GM12878 (cell line): ENCODE measurements around the gene ZNF385D. TPM values are rescaled to one million over a fixed set of nuclear protein-coding genes. Genes with fewer than 3 reads are reported as not detected.

Source experiments
- ATAC-seq: fragments of 200-7000 bp; cut with Tn5 transposase; 3 replicates; pipeline ENCODE4 v1.9.1; 2020; ENCODE audit warnings: mild to moderate bottlenecking, moderate library complexity
- BruUV-seq: library from RNA; stranded (reverse); fragments of 400-500 nt; replicated peaks from 2 replicates; lab custom pipeline; 2021; lab: Mats Ljungman, UMichigan
- CTCF ChIA-PET: fragments of 300-600 bp; sonication (Branson Sonifier 250); formaldehyde crosslinking; extraction: SDS; loops from one replicate; lab custom pipeline; 2021; ENCODE audit warnings: inconsistent platforms; lab: Yijun Ruan, JAX
- POLR2A ChIA-PET: fragments of 350-600 bp; formaldehyde crosslinking; extraction: SDS; loops from one replicate; lab custom pipeline; 2021; ENCODE audit warnings: inconsistent platforms; lab: Charles Lee
- RAD21 ChIA-PET: fragments of 300-600 bp; sonication (Branson Sonifier 250); formaldehyde crosslinking; loops from one replicate; lab custom pipeline; 2023; ENCODE audit warnings: antibody characterized with exemption; ENCODE audit not compliant: unreplicated experiment; lab: Charles Lee
- SMC1A ChIA-PET: fragments of 300-600 bp; sonication (Branson Sonifier 250); formaldehyde crosslinking; loops from one replicate; lab custom pipeline; 2023; ENCODE audit not compliant: unreplicated experiment, uncharacterized antibody; lab: Charles Lee
- DNase-seq: peaks from one replicate; pipeline ENCODE4 v3.0.0-alpha.2; 2011; ENCODE audit warnings: low read depth, low spot score
- FAIRE-seq: peaks from 3 replicates; lab custom pipeline; 2011; peaks lifted over from hg19 to GRCh38; lab: Jason Lieb, UNC
- H2AFZ ChIP-seq: 2 replicates; pipeline ENCODE4 v1.6.0; 2011; ENCODE audit warnings: low read depth, low read length, control low read depth; ENCODE audit not compliant: control insufficient read depth
- H3K27ac ChIP-seq: 2 replicates; pipeline ENCODE4 v1.5.1; 2011; ENCODE audit warnings: control low read depth; ENCODE audit not compliant: control insufficient read depth, insufficient read depth
- H3K27me3 ChIP-seq, 2 experiments: replicated peaks in 1 of 2; 2 replicates each; pipeline versions ENCODE4 v1.6.0 to v1.6.1; 2011; ENCODE audit warnings: low read length in 1 of 2; ENCODE audit not compliant: control insufficient read depth in 2 of 2, insufficient read depth in 2 of 2
- H3K36me3 ChIP-seq, 2 experiments: 2 replicates each; pipeline ENCODE4 v1.5.1; 2011; ENCODE audit warnings: low read length in 1 of 2; ENCODE audit not compliant: control insufficient read depth in 2 of 2, insufficient read depth in 2 of 2
- H3K4me1 ChIP-seq: 2 replicates; pipeline ENCODE4 v1.6.1; 2011; ENCODE audit warnings: mild to moderate bottlenecking, low read length, moderate library complexity, mixed read lengths; ENCODE audit not compliant: control insufficient read depth, insufficient read depth
- H3K4me2 ChIP-seq: 2 replicates; pipeline ENCODE4 v1.6.0; 2011; ENCODE audit warnings: control low read depth; ENCODE audit not compliant: control insufficient read depth, insufficient read depth
- H3K4me3 ChIP-seq: fragments of 200-600 bp; sonication (generic); 2 replicates; pipeline ENCODE4 v1.5.1; 2016
- H3K79me2 ChIP-seq: 2 replicates; pipeline ENCODE4 v1.6.0; 2011; ENCODE audit warnings: low read length; ENCODE audit not compliant: control insufficient read depth, insufficient read depth
- H3K9ac ChIP-seq: 2 replicates; pipeline ENCODE4 v1.8.0; 2011; ENCODE audit warnings: low read length, control low read depth, mixed read lengths; ENCODE audit not compliant: control insufficient read depth, insufficient read depth
- H3K9me3 ChIP-seq: replicated peaks from 3 replicates; pipeline ENCODE4 v1.5.1; 2011; ENCODE audit warnings: mild to moderate bottlenecking, low read length; ENCODE audit not compliant: control insufficient read depth, insufficient read depth
- H4K20me1 ChIP-seq: 2 replicates; pipeline ENCODE4 v1.6.0; 2011; ENCODE audit not compliant: control insufficient read depth, insufficient read depth
- CREM ChIP-seq: IDR thresholded peaks from 2 replicates; pipeline ENCODE4 v1.6.1; 2014; ENCODE audit warnings: antibody characterized with exemption, low read depth
- E4F1 ChIP-seq: fragments of 450-650 bp; IDR thresholded peaks from 2 replicates; pipeline ENCODE4 v1.6.1; 2018; ENCODE audit warnings: borderline replicate concordance, mild to moderate bottlenecking; ENCODE audit not compliant: partially characterized antibody
- EZH2 ChIP-seq: IDR thresholded peaks from 2 replicates; pipeline ENCODE4 v1.6.1; 2012; ENCODE audit warnings: low read depth, mild to moderate bottlenecking, control low read depth, inconsistent platforms, low read length, borderline replicate concordance; ENCODE audit not compliant: control insufficient read depth
- NFYB ChIP-seq: IDR thresholded peaks from 2 replicates; pipeline ENCODE4 v1.6.1; 2011; ENCODE audit warnings: low read depth, mild to moderate bottlenecking, low read length, improper control_type of control experiment, moderate library complexity; ENCODE audit not compliant: insufficient read depth
- RAD21 ChIP-seq: IDR thresholded peaks from 2 replicates; pipeline ENCODE4 v1.6.1; 2011; ENCODE audit warnings: mild to moderate bottlenecking, low read depth, low read length, moderate library complexity; ENCODE audit not compliant: insufficient read depth
- SMC3 ChIP-seq: IDR thresholded peaks from 2 replicates; pipeline ENCODE4 v1.6.1; 2011; ENCODE audit warnings: low read length, improper control_type of control experiment, borderline replicate concordance
- SUZ12 ChIP-seq: fragments of 200-600 bp; sonication (generic); IDR thresholded peaks from one replicate; pipeline ENCODE4 v1.6.1; 2018; ENCODE audit warnings: antibody characterized with exemption, mild to moderate bottlenecking; ENCODE audit not compliant: unreplicated experiment
- TBL1XR1 ChIP-seq: IDR thresholded peaks from 2 replicates; pipeline ENCODE4 v1.6.1; 2012; ENCODE audit warnings: low read depth, low read length, improper control_type of control experiment
- ZZZ3 ChIP-seq: IDR thresholded peaks from 2 replicates; pipeline ENCODE4 v1.6.1; 2011; ENCODE audit warnings: low read depth; ENCODE audit not compliant: control insufficient read depth, insufficient read length
- WGBS: methylation state at CpG from one replicate; pipeline ENCODE4 v1.1.6; 2016; ENCODE audit warnings: low lambda C conversion rate; ENCODE audit not compliant: insufficient replicate concordance, insufficient coverage; ENCODE audit errors: missing lambda C conversion rate; 5-methylcytosine and 5-hydroxymethylcytosine counted together
- in situ Hi-C: fragments of 300-500 bp; cut with MboI; formaldehyde crosslinking; loops from 9 replicates; pipeline ENCODE4 v1.14.3; 2018; ENCODE audit warnings: mixed read lengths
- intact Hi-C: fragments of 100-400 bp; cut with micrococcal nuclease; formaldehyde crosslinking; loops from one replicate; pipeline ENCODE4 v1.14.2; 2022; ENCODE audit not compliant: unreplicated experiment
- polyA plus RNA-seq, 11 experiments: library from polyadenylated mRNA; depleted of rRNA in 4 of 11; unstranded in 6 of 11; stranded (reverse) in 5 of 11; fragments of >200 nt; fragmentation: Nextera tagmentation in 4 of 11; fragmentation: Illumina TruSeq in 1 of 11; extraction: Ambion mirVana in 4 of 11; extraction: Trizol in 1 of 11; gene quantifications; 1 replicate in 1 of 11; 2 replicates in 10 of 11; pipeline versions ENCODE4 v1.2.1 to v1.2.3, GENCODE V29; 2011 to 2016; ENCODE audit warnings: inconsistent platforms in 2 of 11, missing spikeins in 2 of 11, low read depth in 1 of 11
- total RNA-seq, 4 experiments: library from RNA; depleted of rRNA in 3 of 4; stranded (reverse); fragments of >200 nt in 3 of 4; fragmentation: Illumina TruSeq in 1 of 4; extraction: Trizol in 1 of 4; gene quantifications; 2 replicates each; pipeline versions ENCODE4 v1.2.1 to v1.2.3, GENCODE V29; 2013 to 2021
- TF ChIP-seq, protein P1 (sequence below): fragments of 450-650 bp; formaldehyde crosslinking; IDR thresholded peaks from 2 replicates; pipeline ENCODE4 v1.5.0; 2022; ENCODE audit warnings: mild to moderate bottlenecking, missing genetic modification characterization
- TF ChIP-seq, protein P2 (sequence below), 3 experiments: IDR thresholded peaks in 2 of 3; conservative IDR thresholded peaks in 1 of 3; 2 replicates each; pipeline ENCODE4 v1.5.1; 2011; ENCODE audit warnings: low read depth in 3 of 3, low read length in 3 of 3, mild to moderate bottlenecking in 3 of 3, control low read depth in 2 of 3, moderate library complexity in 2 of 3, inconsistent platforms in 1 of 3, mixed read lengths in 1 of 3; ENCODE audit not compliant: control insufficient read depth in 2 of 3, insufficient read depth in 1 of 3; ENCODE audit errors: extremely low read depth in 1 of 3

ZNF385D gene
- total and polyA plus RNA-seq, 10 of the 15 experiments (the other 5 are each of a cell fraction or from before 2014, with no cell fraction given) = 0.01 to 0.62 (median 0.18) TPM; not detected in 5

DNA sequence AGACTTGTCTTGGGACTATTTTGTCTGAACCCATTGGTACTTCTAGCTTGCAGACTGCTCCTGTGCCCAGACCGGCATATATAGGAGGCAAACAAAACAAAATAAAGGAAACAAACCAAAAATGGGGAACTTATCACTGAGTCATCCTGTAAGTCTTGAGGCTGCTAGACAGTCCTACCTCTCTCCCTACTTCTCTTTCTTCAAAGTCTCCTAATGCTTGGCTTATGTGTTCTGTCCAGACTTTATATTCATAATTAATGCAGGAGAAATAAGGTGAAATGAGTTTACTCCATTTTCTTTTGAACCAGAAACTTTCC is 266.2 kb downstream of the ZNF385D start (continued):
- TF ChIP-seq, protein P1, sequence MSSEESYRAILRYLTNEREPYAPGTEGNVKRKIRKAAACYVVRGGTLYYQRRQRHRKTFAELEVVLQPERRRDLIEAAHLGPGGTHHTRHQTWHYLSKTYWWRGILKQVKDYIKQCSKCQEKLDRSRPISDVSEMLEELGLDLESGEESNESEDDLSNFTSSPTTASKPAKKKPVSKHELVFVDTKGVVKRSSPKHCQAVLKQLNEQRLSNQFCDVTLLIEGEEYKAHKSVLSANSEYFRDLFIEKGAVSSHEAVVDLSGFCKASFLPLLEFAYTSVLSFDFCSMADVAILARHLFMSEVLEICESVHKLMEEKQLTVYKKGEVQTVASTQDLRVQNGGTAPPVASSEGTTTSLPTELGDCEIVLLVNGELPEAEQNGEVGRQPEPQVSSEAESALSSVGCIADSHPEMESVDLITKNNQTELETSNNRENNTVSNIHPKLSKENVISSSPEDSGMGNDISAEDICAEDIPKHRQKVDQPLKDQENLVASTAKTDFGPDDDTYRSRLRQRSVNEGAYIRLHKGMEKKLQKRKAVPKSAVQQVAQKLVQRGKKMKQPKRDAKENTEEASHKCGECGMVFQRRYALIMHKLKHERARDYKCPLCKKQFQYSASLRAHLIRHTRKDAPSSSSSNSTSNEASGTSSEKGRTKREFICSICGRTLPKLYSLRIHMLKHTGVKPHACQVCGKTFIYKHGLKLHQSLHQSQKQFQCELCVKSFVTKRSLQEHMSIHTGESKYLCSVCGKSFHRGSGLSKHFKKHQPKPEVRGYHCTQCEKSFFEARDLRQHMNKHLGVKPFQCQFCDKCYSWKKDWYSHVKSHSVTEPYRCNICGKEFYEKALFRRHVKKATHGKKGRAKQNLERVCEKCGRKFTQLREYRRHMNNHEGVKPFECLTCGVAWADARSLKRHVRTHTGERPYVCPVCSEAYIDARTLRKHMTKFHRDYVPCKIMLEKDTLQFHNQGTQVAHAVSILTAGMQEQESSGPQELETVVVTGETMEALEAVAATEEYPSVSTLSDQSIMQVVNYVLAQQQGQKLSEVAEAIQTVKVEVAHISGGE (CRISPR knock-in tag) = no peak
- TF ChIP-seq TBL1XR1 (no peak), EZH2 (no peak)

DNA sequence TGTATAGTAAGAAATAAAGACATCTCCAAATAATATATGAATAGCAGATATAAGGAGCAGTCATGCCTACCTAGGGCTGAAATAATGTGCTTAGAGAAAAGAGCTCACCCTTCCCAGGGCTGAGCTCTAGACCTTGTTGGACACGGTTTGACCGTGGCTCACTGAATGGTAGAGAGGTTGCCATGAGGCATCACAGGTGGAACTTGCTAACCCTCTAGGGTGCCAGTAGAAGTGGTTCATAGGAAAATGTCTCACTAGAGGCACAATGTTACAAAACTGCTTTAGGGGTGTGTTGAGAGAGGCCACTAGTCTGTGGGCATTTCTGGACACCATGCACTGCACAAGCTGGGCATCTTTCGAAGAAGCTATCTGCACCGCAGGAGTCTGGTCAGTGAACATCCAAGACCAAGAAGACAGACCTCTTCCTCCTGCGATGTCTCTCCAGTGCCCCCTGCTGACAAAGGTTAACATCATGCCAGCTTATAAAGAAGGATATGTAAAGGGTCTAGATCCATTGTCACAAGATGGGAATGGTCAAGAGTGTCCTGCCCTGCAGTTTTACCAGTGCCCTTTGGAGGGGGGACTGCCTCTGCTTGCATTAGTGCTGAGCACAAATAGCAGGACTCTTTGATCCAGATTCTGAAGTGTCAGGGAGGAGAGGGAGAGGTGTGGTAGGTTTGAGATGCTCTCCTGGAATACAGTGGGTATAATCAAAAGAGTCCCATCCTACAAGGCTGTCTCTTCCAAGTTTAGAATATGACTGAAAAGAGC is 266.8 kb downstream of the ZNF385D start:
- TF ChIP-seq ZZZ3 (no peak), SUZ12 (no peak), CREM (no peak), E4F1 (no peak), RAD21 (peak; percentile 69), SMC3 (peak; percentile 66; the same call in 1 of the 2 replicates), NFYB (no peak)
- TF ChIP-seq, protein P2, sequence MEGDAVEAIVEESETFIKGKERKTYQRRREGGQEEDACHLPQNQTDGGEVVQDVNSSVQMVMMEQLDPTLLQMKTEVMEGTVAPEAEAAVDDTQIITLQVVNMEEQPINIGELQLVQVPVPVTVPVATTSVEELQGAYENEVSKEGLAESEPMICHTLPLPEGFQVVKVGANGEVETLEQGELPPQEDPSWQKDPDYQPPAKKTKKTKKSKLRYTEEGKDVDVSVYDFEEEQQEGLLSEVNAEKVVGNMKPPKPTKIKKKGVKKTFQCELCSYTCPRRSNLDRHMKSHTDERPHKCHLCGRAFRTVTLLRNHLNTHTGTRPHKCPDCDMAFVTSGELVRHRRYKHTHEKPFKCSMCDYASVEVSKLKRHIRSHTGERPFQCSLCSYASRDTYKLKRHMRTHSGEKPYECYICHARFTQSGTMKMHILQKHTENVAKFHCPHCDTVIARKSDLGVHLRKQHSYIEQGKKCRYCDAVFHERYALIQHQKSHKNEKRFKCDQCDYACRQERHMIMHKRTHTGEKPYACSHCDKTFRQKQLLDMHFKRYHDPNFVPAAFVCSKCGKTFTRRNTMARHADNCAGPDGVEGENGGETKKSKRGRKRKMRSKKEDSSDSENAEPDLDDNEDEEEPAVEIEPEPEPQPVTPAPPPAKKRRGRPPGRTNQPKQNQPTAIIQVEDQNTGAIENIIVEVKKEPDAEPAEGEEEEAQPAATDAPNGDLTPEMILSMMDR (IDR thresholded peaks at IDR 0.05 in 2 of 3, conservative IDR thresholded peaks at IDR 0.05 in 1 of 3; ENCODE audit: control insufficient read depth in 2 of 3, extremely low read depth in 1 of 3, insufficient read depth in 1 of 3, low read depth in 3 of 3, low read length in 3 of 3) = peak; percentile 62 to 69 (median 67)
- in situ Hi-C loops (loop anchor here (10.0 to 25.0 kb wide), 2 partner anchors 969 to 1147 kb away; no protein-coding TSS in a partner anchor), intact Hi-C loops (loop anchor here (1.0 to 2.0 kb wide), 4 partner anchors 467 to 1143 kb away; no protein-coding TSS in a partner anchor)
- Histone ChIP-seq H3K9ac (no peak overlapping the region), H3K9me3 (no peaks in the 10 kb centered on the region), H3K4me3 (no peak overlapping the region), H3K27ac (no peak overlapping the region), H3K79me2 (no peaks in the 10 kb centered on the region), H3K27me3 (no peaks in the 10 kb centered on the region), H3K4me2 (no peak overlapping the region), H3K4me1 (no peaks in the 10 kb centered on the region), H2AFZ (no peak overlapping the region), H3K36me3 (no peaks in the 10 kb centered on the region), H4K20me1 (no peaks in the 10 kb centered on the region)
- ChIA-PET SMC1A (interaction anchor here (0.6 to 2.2 kb wide), 19 partner anchors 8 to 632 kb away, joined by 3 to 29 read pairs (median 3); no protein-coding TSS in a partner anchor), POLR2A (no interaction called here), RAD21 (interaction anchor here (0.6 to 2.3 kb wide), 18 partner anchors 9 to 1141 kb away, joined by 3 to 14 read pairs (median 4); no protein-coding TSS in a partner anchor), CTCF (interaction anchor here (0.7 to 3.9 kb wide), 25 partner anchors 8 to 1258 kb away, joined by 3 to 40 read pairs (median 5); no protein-coding TSS in a partner anchor)
- FAIRE-seq (peak; percentile 13), ATAC-seq (peak; percentile 96), DNase-seq (peak; percentile 4)
- 22% methylated on average over 5 of the region's 5 CpGs for WGBS
- BruUV-seq = no TSS peak
